HCT116 (cell line): ENCODE measurements around the gene OLFML2B. TPM values are rescaled to one million over a fixed set of nuclear protein-coding genes. Genes with fewer than 3 reads are reported as not detected.

Experiments used
- ATAC-seq: fragments of 200-7000 bp; cut with Tn5 transposase; 2 replicates; pipeline ENCODE4 v1.9.1; 2020; ENCODE audit warnings: mild to moderate bottlenecking, moderate library complexity
- BruUV-seq: library from RNA; stranded (reverse); fragments of 400-500 nt; replicated peaks from 2 replicates; lab custom pipeline; 2021; lab: Mats Ljungman, UMichigan
- CTCF ChIA-PET: fragments of 300-600 bp; sonication (Branson Sonifier 250); formaldehyde crosslinking; loops from one replicate; lab custom pipeline; 2021; ENCODE audit warnings: antibody characterized with exemption; lab: Charles Lee
- POLR2A ChIA-PET: fragments of 300-600, 350-600 bp; sonication (Branson Sonifier 250); formaldehyde crosslinking; loops from one replicate; lab custom pipeline; 2021; ENCODE audit warnings: antibody characterized with exemption; lab: Charles Lee
- RAD21 ChIA-PET, 2 experiments: fragments of 300-600 bp; sonication (Branson Sonifier 250); formaldehyde crosslinking; loops; one replicate each; lab custom pipeline; 2023; ENCODE audit warnings: low total read pairs in 2 of 2; ENCODE audit not compliant: uncharacterized antibody in 2 of 2, unreplicated experiment in 2 of 2, low non-redundant PET in 1 of 2; lab: Charles Lee
- DNase-seq: peaks from one replicate; pipeline ENCODE4 v3.0.0-alpha.2; 2010; ENCODE audit warnings: low read depth, low spot score
- H2AFZ ChIP-seq: fragments of 200-600 bp; shearing (Covaris generic), sonication (generic); 2 replicates; pipeline ENCODE4 v1.6.1; 2017; ENCODE audit warnings: low read depth, mixed run types, mixed read lengths, antibody characterized with exemption, low read length; ENCODE audit not compliant: poor library complexity, severe bottlenecking
- H3K27ac ChIP-seq: 2 replicates; pipeline ENCODE4 v1.5.1; 2012; ENCODE audit warnings: low read depth, low read length
- H3K27me3 ChIP-seq: fragments of 200-600 bp; sonication (generic); 2 replicates; pipeline ENCODE4 v1.6.1; 2016; ENCODE audit warnings: mixed run types, low read length, mixed read lengths; ENCODE audit not compliant: insufficient read depth
- H3K36me3 ChIP-seq, 2 experiments: fragments of 200-500 bp in 1 of 2; fragments of 200-600 bp in 1 of 2; sonication (Bioruptor generic) in 1 of 2; sonication (generic) in 1 of 2; 2 replicates each; pipeline versions ENCODE4 v1.5.1 to v1.6.1; 2014 to 2016; ENCODE audit warnings: low read length in 2 of 2, inconsistent platforms in 1 of 2, mixed read lengths in 1 of 2, mixed run types in 1 of 2; ENCODE audit not compliant: insufficient read depth in 2 of 2, control insufficient read depth in 1 of 2
- H3K4me1 ChIP-seq, 2 experiments: fragments of 200-600 bp in 1 of 2; sonication (generic) in 1 of 2; 2 replicates each; pipeline versions ENCODE4 v1.5.1 to v1.6.1; 2012 to 2017; ENCODE audit warnings: low read length in 2 of 2, inconsistent platforms in 1 of 2, mild to moderate bottlenecking in 1 of 2, mixed read lengths in 1 of 2, mixed run types in 1 of 2, moderate library complexity in 1 of 2; ENCODE audit not compliant: insufficient read depth in 2 of 2, control insufficient read depth in 1 of 2
- H3K4me2 ChIP-seq: fragments of 200-600 bp; sonication (generic); 2 replicates; pipeline ENCODE4 v1.6.1; 2017; ENCODE audit warnings: mixed run types, low read length, mixed read lengths
- H3K4me3 ChIP-seq, 2 experiments: fragments of 200-600 bp in 1 of 2; sonication (generic) in 1 of 2; replicated peaks in 1 of 2; 2 replicates each; pipeline ENCODE4 v1.5.1; 2011 to 2016; ENCODE audit warnings: low read length in 2 of 2, control low read depth in 1 of 2, low read depth in 1 of 2, mild to moderate bottlenecking in 1 of 2, mixed read lengths in 1 of 2, mixed run types in 1 of 2
- H3K79me2 ChIP-seq: fragments of 200-600 bp; sonication (generic); 2 replicates; pipeline ENCODE4 v1.6.1; 2017; ENCODE audit warnings: mild to moderate bottlenecking, mixed run types, low read length, moderate library complexity, mixed read lengths; ENCODE audit not compliant: insufficient read depth
- H3K9ac ChIP-seq: fragments of 200-600 bp; sonication (generic); 2 replicates; pipeline ENCODE4 v1.6.1; 2016; ENCODE audit warnings: low read length, mixed read lengths
- H3K9me2 ChIP-seq: fragments of 200-600 bp; sonication (generic), shearing (Covaris generic); 2 replicates; pipeline ENCODE4 v1.6.1; 2017; ENCODE audit warnings: mixed run types, mild to moderate bottlenecking, moderate library complexity; ENCODE audit not compliant: insufficient read depth
- H3K9me3 ChIP-seq, 2 experiments: fragments of 200-500 bp in 1 of 2; fragments of 200-600 bp in 1 of 2; sonication (Bioruptor generic) in 1 of 2; sonication (generic) in 1 of 2; 2 replicates each; pipeline ENCODE4 v1.6.1; 2014 to 2017; ENCODE audit warnings: low read length in 2 of 2, mixed read lengths in 2 of 2, inconsistent platforms in 1 of 2, low read depth in 1 of 2, mild to moderate bottlenecking in 1 of 2, mixed run types in 1 of 2, moderate library complexity in 1 of 2; ENCODE audit not compliant: control insufficient read depth in 1 of 2, insufficient read depth in 1 of 2
- H4K20me1 ChIP-seq: fragments of 200-600 bp; sonication (generic), shearing (Covaris generic); 2 replicates; pipeline ENCODE4 v1.6.1; 2017; ENCODE audit warnings: mixed run types, mild to moderate bottlenecking, moderate library complexity; ENCODE audit not compliant: insufficient read depth
- CBX3 ChIP-seq: IDR thresholded peaks from 2 replicates; pipeline ENCODE4 v1.6.1; 2012; ENCODE audit warnings: low read depth
- EGR1 ChIP-seq: IDR thresholded peaks from 2 replicates; pipeline ENCODE4 v1.6.1; 2012; ENCODE audit warnings: low read depth
- ELF1 ChIP-seq: IDR thresholded peaks from 2 replicates; pipeline ENCODE4 v1.6.1; 2012; ENCODE audit warnings: low read depth, borderline replicate concordance
- EZH2 ChIP-seq: fragments of 200-600 bp; sonication (generic); IDR thresholded peaks from 2 replicates; pipeline ENCODE4 v1.6.1; 2017; ENCODE audit warnings: antibody characterized with exemption, mixed run types
- FOSL1 ChIP-seq: IDR thresholded peaks from 2 replicates; pipeline ENCODE4 v1.6.1; 2012; ENCODE audit warnings: low read depth
- JUND ChIP-seq: IDR thresholded peaks from 2 replicates; pipeline ENCODE4 v1.6.1; 2012
- POLR2A ChIP-seq: IDR thresholded peaks from 2 replicates; pipeline ENCODE4 v1.7.0; 2011; ENCODE audit warnings: borderline replicate concordance; ENCODE audit not compliant: insufficient read depth, insufficient read length; ENCODE audit errors: extremely low read depth
- POLR2AphosphoS5 ChIP-seq: IDR thresholded peaks from 2 replicates; pipeline ENCODE4 v1.6.1; 2011; ENCODE audit warnings: mild to moderate bottlenecking, low read depth, low read length, moderate library complexity
- RAD21 ChIP-seq: IDR thresholded peaks from 2 replicates; pipeline ENCODE4 v1.6.1; 2012; ENCODE audit warnings: low read depth, mild to moderate bottlenecking
- SIN3A ChIP-seq: IDR thresholded peaks from 2 replicates; pipeline ENCODE4 v1.6.1; 2012; ENCODE audit warnings: low read depth
- SP1 ChIP-seq: IDR thresholded peaks from 2 replicates; pipeline ENCODE4 v1.6.1; 2012; ENCODE audit warnings: low read depth
- TCF7L2 ChIP-seq: IDR thresholded peaks from 2 replicates; pipeline ENCODE4 v1.7.0; 2011; ENCODE audit warnings: borderline replicate concordance, inconsistent platforms; ENCODE audit not compliant: insufficient read depth, insufficient read length; ENCODE audit errors: extremely low read depth
- YY1 ChIP-seq: IDR thresholded peaks from 2 replicates; pipeline ENCODE4 v1.6.1; 2011; ENCODE audit warnings: low read length, low read depth, moderate library complexity, mild to moderate bottlenecking; ENCODE audit not compliant: insufficient replicate concordance; ENCODE audit errors: extremely low read depth
- ZFX ChIP-seq: fragments of 450-650 bp; IDR thresholded peaks from 2 replicates; pipeline ENCODE4 v1.6.1; 2017
- ZNF274 ChIP-seq: fragments of 200-500 bp; sonication (Bioruptor generic); IDR thresholded peaks from 2 replicates; pipeline ENCODE4 v1.6.1; 2014; ENCODE audit warnings: mild to moderate bottlenecking, low read depth, low read length, inconsistent platforms
- intact Hi-C: fragments of 100-400 bp; cut with micrococcal nuclease; formaldehyde crosslinking; loops from 2 replicates; pipeline ENCODE4 v1.10.0; 2022
- total RNA-seq: library from RNA; stranded (reverse); gene quantifications from one replicate; pipeline ENCODE4 v1.2.1, GENCODE V29; 2021; ENCODE audit not compliant: unreplicated experiment
- TF ChIP-seq, protein P1 (sequence below), 3 experiments: fragments of 200-600 bp in 1 of 3; sonication (generic) in 1 of 3; IDR thresholded peaks in 2 of 3; conservative IDR thresholded peaks in 1 of 3; 2 replicates each; pipeline ENCODE4 v1.5.1; 2012 to 2017; ENCODE audit warnings: low read depth in 2 of 3, low read length in 2 of 3, antibody characterized with exemption in 1 of 3, borderline replicate concordance in 1 of 3, control low read depth in 1 of 3, mild to moderate bottlenecking in 1 of 3, mixed read lengths in 1 of 3, mixed run types in 1 of 3, moderate library complexity in 1 of 3; ENCODE audit not compliant: insufficient read depth in 1 of 3
- TF ChIP-seq, protein P2 (sequence below): IDR thresholded peaks from 2 replicates; pipeline ENCODE4 v1.6.1; 2012; ENCODE audit warnings: low read depth

OLFML2B gene
- total RNA-seq, 1 experiment from 2014 or later: 1.3 TPM

DNA sequence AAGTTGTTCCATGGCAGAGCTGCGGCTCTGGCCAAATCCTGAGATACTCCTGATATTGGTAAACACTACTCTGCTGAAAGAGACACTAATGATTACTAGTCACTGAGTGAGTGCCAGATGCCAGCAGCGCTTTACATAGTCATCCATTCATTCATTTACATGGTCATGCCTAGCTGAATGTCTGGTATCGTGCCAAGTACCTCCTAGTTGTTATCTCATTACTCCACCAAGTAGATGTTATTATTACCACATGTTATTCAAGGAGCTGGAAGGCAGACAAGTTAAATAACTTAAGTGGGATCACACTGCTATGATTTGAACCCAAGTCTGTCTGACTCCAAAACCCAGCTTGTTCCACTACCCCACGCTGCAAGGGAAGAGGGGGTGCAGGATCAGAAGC is 4.7 kb downstream of the OLFML2B start:
- intact Hi-C loops: no loop called here
- CTCF ChIA-PET: interaction anchor here (0.6 kb wide), 1 partner anchor 18 kb away, joined by 3 read pairs; no protein-coding TSS in a partner anchor
- Histone ChIP-seq H3K27me3 (no peaks in the 10 kb centered on the region), H3K4me2 (no peak overlapping the region), H3K9ac (no peak overlapping the region), H3K36me3 (no peaks in the 10 kb centered on the region), H3K27ac (no peak overlapping the region), H3K4me1 (peaks cover 4 to 8% of the 10 kb centered on the region in 2 experiments; a peak in 2 of 4 replicates), H4K20me1 (no peaks in the 10 kb centered on the region), H2AFZ (no peak overlapping the region), H3K4me3 (no peak overlapping the region), H3K9me3 (no peaks in the 10 kb centered on the region), H3K79me2 (no peaks in the 10 kb centered on the region), H3K9me2 (no peaks in the 10 kb centered on the region)
- BruUV-seq: no TSS peak
- RAD21 ChIA-PET: no interaction called here
- TF ChIP-seq ZFX: no peak
- no peak for TF ChIP-seq TCF7L2
- no peak for TF ChIP-seq ELF1
- TF ChIP-seq, protein P1, sequence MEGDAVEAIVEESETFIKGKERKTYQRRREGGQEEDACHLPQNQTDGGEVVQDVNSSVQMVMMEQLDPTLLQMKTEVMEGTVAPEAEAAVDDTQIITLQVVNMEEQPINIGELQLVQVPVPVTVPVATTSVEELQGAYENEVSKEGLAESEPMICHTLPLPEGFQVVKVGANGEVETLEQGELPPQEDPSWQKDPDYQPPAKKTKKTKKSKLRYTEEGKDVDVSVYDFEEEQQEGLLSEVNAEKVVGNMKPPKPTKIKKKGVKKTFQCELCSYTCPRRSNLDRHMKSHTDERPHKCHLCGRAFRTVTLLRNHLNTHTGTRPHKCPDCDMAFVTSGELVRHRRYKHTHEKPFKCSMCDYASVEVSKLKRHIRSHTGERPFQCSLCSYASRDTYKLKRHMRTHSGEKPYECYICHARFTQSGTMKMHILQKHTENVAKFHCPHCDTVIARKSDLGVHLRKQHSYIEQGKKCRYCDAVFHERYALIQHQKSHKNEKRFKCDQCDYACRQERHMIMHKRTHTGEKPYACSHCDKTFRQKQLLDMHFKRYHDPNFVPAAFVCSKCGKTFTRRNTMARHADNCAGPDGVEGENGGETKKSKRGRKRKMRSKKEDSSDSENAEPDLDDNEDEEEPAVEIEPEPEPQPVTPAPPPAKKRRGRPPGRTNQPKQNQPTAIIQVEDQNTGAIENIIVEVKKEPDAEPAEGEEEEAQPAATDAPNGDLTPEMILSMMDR (IDR thresholded peaks at IDR 0.05 in 2 of 3, conservative IDR thresholded peaks at IDR 0.05 in 1 of 3; ENCODE audit: borderline replicate concordance in 1 of 3, insufficient read depth in 1 of 3, low read depth in 2 of 3, low read length in 2 of 3): no peak
- no peak for TF ChIP-seq SIN3A
- no peak for TF ChIP-seq EZH2
- no peak for TF ChIP-seq POLR2A
- no peak for TF ChIP-seq CBX3
- no peak for TF ChIP-seq FOSL1
- POLR2A ChIA-PET: no interaction called here
- DNase-seq (no peak), ATAC-seq (no peak)

DNA sequence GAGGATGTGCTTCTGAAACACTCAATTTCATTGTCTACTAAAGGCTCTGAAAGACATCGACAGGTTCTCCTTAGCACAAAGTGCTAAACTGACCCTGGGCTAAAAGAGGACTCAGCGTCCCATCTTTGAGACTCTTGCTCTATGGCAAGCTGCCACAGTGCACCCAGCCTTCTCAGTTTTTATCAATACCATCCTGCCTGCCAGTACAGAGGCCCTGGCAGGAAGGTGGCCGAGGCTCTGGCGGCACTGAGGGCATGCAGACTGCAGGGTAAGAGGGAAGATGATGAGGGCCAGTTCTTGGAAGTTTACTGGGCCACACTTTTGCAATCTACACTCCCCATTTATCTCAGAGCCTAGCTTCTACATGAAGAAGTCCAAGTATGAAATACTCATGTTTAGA is 5.3 kb downstream of the OLFML2B start:
- intact Hi-C loops: no loop called here
- Histone ChIP-seq H3K4me1 (peaks cover 4 to 5% of the 10 kb centered on the region in 2 experiments; a peak in 2 of 4 replicates), H3K36me3 (no peaks in the 10 kb centered on the region), H3K9ac (no peak overlapping the region), H3K9me3 (0 out of 4 replicates have a peak, but pooled peaks cover 0 to 1% of the 10 kb centered on the region in 2 experiments), H3K27ac (no peak overlapping the region), H4K20me1 (no peaks in the 10 kb centered on the region), H3K79me2 (no peaks in the 10 kb centered on the region), H3K4me3 (no peak overlapping the region), H3K9me2 (no peaks in the 10 kb centered on the region), H3K27me3 (no peaks in the 10 kb centered on the region), H2AFZ (no peak overlapping the region), H3K4me2 (no peak overlapping the region)
- ChIA-PET POLR2A (no interaction called here), RAD21 (no interaction called here), CTCF (no interaction called here)
- BruUV-seq: no TSS peak
- no peak for DNase-seq
- ATAC-seq: no peak
- TF ChIP-seq SP1 (no peak), ELF1 (no peak), EGR1 (no peak), POLR2AphosphoS5 (no peak), RAD21 (no peak), TCF7L2 (no peak), YY1 (no peak), FOSL1 (no peak), ZFX (no peak), JUND (no peak), ZNF274 (no peak)
- TF ChIP-seq, protein P2, sequence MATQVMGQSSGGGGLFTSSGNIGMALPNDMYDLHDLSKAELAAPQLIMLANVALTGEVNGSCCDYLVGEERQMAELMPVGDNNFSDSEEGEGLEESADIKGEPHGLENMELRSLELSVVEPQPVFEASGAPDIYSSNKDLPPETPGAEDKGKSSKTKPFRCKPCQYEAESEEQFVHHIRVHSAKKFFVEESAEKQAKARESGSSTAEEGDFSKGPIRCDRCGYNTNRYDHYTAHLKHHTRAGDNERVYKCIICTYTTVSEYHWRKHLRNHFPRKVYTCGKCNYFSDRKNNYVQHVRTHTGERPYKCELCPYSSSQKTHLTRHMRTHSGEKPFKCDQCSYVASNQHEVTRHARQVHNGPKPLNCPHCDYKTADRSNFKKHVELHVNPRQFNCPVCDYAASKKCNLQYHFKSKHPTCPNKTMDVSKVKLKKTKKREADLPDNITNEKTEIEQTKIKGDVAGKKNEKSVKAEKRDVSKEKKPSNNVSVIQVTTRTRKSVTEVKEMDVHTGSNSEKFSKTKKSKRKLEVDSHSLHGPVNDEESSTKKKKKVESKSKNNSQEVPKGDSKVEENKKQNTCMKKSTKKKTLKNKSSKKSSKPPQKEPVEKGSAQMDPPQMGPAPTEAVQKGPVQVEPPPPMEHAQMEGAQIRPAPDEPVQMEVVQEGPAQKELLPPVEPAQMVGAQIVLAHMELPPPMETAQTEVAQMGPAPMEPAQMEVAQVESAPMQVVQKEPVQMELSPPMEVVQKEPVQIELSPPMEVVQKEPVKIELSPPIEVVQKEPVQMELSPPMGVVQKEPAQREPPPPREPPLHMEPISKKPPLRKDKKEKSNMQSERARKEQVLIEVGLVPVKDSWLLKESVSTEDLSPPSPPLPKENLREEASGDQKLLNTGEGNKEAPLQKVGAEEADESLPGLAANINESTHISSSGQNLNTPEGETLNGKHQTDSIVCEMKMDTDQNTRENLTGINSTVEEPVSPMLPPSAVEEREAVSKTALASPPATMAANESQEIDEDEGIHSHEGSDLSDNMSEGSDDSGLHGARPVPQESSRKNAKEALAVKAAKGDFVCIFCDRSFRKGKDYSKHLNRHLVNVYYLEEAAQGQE: no peak
